GM21381 (cell line): ENCODE data around the gene HOXD10.

ENCODE experiments used
- ATAC-seq: cut with Tn5 transposase; IDR thresholded peaks from one replicate; pipeline ENCODE4 v1.9.1; 2021; ENCODE audit warnings: mild to moderate bottlenecking, moderate library complexity; ENCODE audit not compliant: unreplicated experiment

Gene HOXD10

GRCh38 chr2:176121190-176122051 lies 4.8 kb downstream of the HOXD10 start:
- no peak for ATAC-seq

- ATAC-seq: no peak
These were observed 5.6 kb downstream of the HOXD10 start for GRCh38 chr2:176122052-176122682.

DNA sequence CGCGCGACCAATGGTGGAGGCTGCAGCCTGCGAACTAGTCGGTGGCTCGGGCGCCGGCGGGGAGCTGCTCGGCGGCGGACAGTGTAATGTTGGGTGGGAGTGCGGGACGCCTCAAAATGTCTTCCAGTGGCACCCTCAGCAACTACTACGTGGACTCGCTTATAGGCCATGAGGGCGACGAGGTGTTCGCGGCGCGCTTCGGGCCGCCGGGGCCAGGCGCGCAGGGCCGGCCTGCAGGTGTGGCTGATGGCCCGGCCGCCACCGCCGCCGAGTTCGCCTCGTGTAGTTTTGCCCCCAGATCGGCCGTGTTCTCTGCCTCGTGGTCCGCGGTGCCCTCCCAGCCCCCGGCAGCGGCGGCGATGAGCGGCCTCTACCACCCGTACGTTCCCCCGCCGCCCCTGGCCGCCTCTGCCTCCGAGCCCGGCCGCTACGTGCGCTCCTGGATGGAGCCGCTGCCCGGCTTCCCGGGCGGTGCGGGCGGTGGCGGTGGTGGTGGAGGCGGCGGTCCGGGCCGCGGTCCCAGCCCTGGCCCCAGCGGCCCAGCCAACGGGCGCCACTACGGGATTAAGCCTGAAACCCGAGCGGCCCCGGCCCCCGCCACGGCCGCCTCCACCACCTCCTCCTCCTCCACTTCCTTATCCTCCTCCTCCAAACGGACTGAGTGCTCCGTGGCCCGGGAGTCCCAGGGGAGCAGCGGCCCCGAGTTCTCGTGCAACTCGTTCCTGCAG lies 6.3 kb downstream of the HOXD10 start, which contains the start of gene HOXD9:
HOXD9 (plus strand) TSS at position 37 of the 728 bp plus-strand sequence; CDS start at position 87, 50 bp downstream.
- ATAC-seq: no peak

GRCh38 chr2:176123411-176124109 lies 7.0 kb downstream of the HOXD10 start:
- no peak for ATAC-seq

GRCh38 chr2:176124110-176124946 lies 7.8 kb downstream of the HOXD10 start:
- no peak for ATAC-seq

- no peak for ATAC-seq
These were observed 8.6 kb downstream of the HOXD10 start for GRCh38 chr2:176124947-176125771.

DNA sequence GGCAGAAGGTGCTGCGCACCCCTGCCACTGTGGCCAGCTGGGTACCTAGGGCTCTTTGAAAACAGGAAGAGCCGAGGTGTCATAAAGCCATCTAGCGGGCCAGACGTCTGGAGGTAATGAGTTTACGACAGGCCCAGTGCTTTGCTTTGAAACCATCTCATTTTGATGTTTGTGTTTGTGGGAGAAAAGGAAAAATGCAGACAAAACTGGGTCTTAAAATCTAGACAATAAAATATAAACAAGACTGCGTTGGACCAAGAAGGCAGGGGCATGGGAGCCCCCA lies 9.1 kb downstream of the HOXD10 start:
- no peak for ATAC-seq

DNA sequence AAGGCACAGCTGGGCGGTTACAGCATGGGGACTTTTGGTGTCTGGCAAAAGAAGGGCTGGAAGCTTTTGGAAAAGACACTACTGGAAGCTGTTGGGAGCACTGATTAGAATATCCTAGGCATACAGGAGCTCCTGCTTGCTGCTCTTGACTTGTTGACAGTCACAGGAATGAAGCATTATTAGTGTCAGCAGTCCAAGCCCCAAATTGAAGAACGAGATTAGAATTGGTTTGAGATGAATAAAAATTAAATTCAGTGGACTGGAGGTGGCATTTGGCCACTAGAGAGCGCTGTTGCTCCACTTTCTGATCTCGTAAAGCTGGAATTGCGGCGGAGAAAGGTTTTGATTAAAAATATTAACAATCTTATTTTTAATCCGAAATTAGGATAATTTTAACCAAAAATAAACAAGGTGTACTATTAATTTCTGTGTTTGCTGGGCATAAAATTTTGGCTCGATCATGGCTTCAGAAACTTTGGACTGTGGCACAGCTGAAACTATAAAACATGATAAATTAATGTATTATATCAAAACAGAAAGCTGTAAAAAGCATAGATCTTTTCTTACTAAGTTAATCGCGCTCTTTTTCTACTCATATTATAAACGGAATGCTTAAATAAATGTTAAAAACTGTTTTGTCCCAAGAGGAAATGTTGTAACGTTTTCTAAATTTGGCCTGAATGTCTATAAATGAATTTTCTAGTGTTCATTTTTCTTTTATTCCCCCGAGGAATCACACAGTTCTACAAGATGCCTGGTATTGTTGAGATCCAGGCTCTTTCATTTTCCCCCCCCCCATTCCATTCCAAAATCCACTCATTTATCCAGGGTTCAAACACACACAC lies 10.6 kb downstream of the HOXD10 start:
- no peak for ATAC-seq

DNA sequence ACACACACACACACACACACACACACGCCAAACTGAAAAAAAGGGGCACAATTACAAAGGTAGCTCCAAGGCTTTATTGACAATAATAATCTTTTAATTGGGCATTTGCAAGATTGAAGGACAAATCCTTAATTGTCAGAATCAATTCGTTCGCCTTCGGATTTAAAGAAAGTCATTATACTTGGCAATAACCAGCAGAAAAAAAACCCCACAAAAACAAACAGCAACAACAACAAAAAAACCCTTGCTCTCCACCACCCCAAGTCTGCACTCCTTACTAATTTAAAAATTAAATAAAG lies 11.1 kb downstream of the HOXD10 start:
- no peak for ATAC-seq

DNA sequence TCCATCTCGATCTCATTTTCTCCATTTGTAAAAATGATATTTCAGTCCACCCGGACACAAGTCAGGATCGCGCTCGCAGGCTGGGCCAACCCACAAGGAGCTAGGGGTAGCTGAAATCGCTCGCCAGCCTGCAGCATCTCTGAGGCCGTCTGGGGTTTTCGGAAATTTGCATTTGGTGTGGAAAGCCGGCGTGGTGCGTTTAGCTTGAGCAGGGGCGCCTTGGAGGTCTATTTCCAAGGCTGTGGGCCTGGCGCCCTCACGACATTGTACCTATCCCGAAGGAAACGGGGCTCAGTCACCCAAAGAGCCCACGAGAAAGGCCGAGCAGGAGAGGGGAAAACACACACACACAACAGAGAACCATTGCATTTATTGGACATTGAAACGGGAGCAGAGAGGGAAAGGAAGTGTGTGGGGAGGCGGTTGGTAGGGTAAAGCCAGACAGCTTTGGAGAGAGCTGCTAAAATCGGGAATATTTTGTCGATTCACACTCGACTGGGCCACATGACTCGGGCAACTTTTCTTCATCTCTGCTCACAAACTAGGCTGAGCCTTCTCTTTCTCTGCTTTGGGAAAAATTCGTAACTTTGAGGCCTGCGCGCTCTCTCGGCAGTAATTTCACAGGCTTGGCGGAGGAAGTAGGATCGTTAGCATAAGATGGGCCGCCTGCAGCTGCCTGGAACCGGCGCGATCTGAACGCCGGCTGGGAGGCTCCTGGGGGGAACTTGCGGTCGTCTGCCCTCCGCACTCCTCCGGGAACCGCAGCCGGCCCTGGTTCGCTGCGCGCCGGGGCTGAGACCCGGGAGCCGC lies 11.8 kb downstream of the HOXD10 start:
- no peak for ATAC-seq

GRCh38 chr2:176128982-176129796 lies 12.6 kb downstream of the HOXD10 start, which contains the start of gene HOXD8:
Gene HOXD8, plus strand, starts transcription at chr2:176129705. Its CDS starts 662 bp downstream, at chr2:176130367.
- no peak for ATAC-seq

DNA sequence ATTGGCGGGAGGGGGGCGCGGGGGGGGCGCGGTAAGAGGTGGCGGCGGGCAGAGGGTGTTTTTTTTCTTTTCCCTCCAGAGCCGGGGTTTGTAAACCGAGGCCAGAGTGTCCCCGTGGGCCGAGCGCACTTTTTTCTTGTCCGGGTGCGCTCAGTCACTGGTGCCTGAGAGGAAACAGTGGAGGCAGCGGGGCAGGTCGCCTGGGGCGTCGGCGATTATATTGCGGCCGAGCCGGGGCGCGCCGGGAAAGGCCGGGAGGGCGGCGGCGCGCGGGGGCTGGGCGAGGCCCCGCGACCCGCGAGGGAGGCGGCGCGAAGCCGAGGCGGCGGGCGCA lies 13.2 kb downstream of the HOXD10 start:
- no peak for ATAC-seq

GRCh38 chr2:176130147-176130956 lies 13.8 kb downstream of the HOXD10 start:
- no peak for ATAC-seq

DNA sequence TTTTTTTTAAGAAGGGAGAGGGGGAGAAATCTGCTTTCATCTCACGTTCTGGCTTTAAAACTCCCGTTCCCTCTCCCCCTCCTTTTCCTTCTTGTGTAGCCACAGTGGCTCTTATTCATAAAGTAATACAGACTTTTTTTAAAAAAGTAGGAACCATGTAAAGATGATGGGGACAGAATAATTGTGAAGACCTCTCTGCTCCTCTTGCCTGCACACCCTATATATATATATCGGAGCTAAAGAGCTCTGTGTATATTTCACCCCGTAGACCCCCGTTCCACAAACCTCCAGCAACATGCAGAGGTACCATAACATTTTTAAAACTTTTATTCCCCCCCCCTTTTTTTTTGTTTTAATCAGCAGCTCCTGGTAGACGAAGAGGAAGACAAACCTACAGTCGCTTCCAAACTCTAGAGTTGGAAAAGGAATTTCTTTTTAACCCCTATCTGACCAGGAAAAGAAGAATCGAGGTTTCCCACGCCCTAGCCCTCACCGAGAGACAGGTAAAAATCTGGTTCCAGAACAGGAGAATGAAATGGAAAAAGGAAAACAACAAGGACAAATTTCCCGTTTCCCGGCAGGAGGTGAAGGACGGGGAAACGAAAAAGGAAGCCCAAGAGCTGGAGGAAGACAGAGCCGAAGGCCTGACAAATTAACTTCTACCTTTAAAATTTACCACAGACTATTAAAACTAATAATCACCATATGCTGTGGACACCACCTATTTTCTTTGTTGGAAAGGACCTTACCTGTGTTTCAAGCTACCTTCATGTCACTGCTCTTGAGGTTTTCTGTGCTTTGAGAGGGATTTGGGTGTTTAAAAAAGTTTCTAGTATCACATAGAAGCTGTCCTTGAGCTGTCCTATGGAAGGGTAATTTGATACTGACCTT lies 14.6 kb downstream of the HOXD10 start:
- ATAC-seq: no peak

DNA sequence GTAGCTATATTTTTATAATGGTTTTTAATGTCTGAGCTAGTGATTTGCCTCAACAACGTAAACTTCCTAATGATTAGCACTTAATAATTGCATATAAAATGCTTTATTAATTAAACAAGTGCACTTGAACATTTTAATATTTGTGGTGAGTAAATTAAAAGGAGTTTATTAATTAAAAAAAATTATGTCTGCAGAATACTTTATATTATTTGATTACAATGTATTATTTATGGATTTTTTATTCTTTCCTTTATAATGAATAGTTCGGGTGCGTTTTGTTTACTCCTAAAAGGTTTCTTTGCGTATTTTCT lies 15.2 kb downstream of the HOXD10 start:
- no peak for ATAC-seq
